Pancreas (tissue), 10 donors: ENCODE measurements around the gene ARVCF. TPM values are rescaled to one million over a fixed set of nuclear protein-coding genes. Genes with fewer than 3 reads are reported as not detected.

Source experiments
- ATAC-seq, 4 donors: fragments of 200-7000 bp; cut with Tn5 transposase; one replicate each; pipeline versions ENCODE4 v1.8.0 to v1.9.1; 2020; ENCODE audit warnings: mild to moderate bottlenecking in 4 of 4, moderate library complexity in 4 of 4
- DNase-seq, 6 donors: peaks; one replicate each; pipeline ENCODE4 v3.0.0-alpha.2; 2020
- FAIRE-seq: peaks from 2 replicates; lab custom pipeline; 2012; peaks lifted over from hg19 to GRCh38; lab: Jason Lieb, UNC
- H3K27ac ChIP-seq, 4 donors: fragments of 200-600 bp; sonication (generic); 1 replicate in 3 of 4; 2 replicates in 1 of 4; pipeline versions ENCODE4 v1.5.0 to v1.8.0; 2020
- H3K27me3 ChIP-seq, 4 donors: fragments of 200-600 bp; one replicate each; pipeline ENCODE4 v1.8.0; 2021
- H3K36me3 ChIP-seq, 3 donors: fragments of 200-600 bp; sonication (generic) in 1 of 3; one replicate each; pipeline versions ENCODE4 v1.5.0 to v1.8.0; 2020 to 2021
- H3K4me1 ChIP-seq, 3 donors: fragments of 200-600 bp; one replicate each; pipeline ENCODE4 v1.8.0; 2021
- H3K4me3 ChIP-seq, 4 donors: fragments of 200-600 bp; sonication (generic) in 2 of 4; one replicate each; pipeline versions ENCODE4 v1.5.0 to v1.8.0; 2020 to 2021
- H3K9me3 ChIP-seq, 4 donors: fragments of 200-600 bp; one replicate each; pipeline ENCODE4 v1.8.0; 2021
- CTCF ChIP-seq, 4 donors: fragments of 200-600 bp; sonication (generic) in 3 of 4; IDR thresholded peaks; one replicate each; pipeline versions ENCODE4 v1.5.0 to v1.8.0; 2021; ENCODE audit warnings: antibody characterized with exemption in 4 of 4
- WGBS, 2 donors: extraction: QIAGEN DNeasy Blood & Tissue Kit; methylation state at CpG; one replicate each; pipeline ENCODE4 v1.1.7; 2013; 5-methylcytosine and 5-hydroxymethylcytosine counted together
- intact Hi-C, 3 donors: fragments of 100-400 bp; cut with DNase I; formaldehyde crosslinking; loops; one replicate each; pipeline versions ENCODE4 v1.11.1 to v1.14.2; 2022
- polyA plus RNA-seq, 2 donors: library from polyadenylated mRNA; stranded (reverse); fragments of 200-250 nt; gene quantifications; one replicate each; pipeline ENCODE4 v1.2.3, GENCODE V29; 2013
- total RNA-seq, 6 donors: library from RNA; stranded (reverse); fragmentation: NEBNext Ultra II Directional in 4 of 6; extraction: Animal tissue kit (Norgen Biotek cat#: 25700) in 4 of 6; gene quantifications; one replicate each; pipeline versions ENCODE4 v1.2.1 to v1.2.4, GENCODE V29; 2021 to 2023
- donor health status: healthy with polysubstance abuse.
- donor health status: DM: no; HTN: no; CAD: no; lungs with moderate emphysema.
- donor health status: DM: no; HTN: no; CAD: no.
- donor health status: control.
- donor health status: control.
- donor health status: Bipolar disorder and iron deficiency.
- donor health status: DM: yes; HTN: yes; CAD: no.
- donor health status: DM: no; HTN: no; CAD: no.
- donor health status: DM: no; HTN: no; CAD: no.
- donor health status: DM: yes; HTN: yes; CAD: no.

Gene ARVCF
- total and polyA plus RNA-seq, 8 donors: 5.0 to 57.8 (median 13.0) TPM

GRCh38 chr22:19978748-19979147 lies 37.9 kb downstream of the ARVCF start:
- no peaks in the 10 kb centered on the region for H3K36me3 ChIP-seq
- H3K4me3 ChIP-seq: no peak overlapping the region
- intact Hi-C loops: loop anchor here in 2 of 3 donors (10.0 kb wide), 3 partner anchors 46 to 306 kb away; partner anchors contain the start of gene TANGO2 (in 1 of the 2)
- no peak for TF ChIP-seq CTCF (IDR thresholded peaks at IDR 0.05)
- ATAC-seq (no peak), FAIRE-seq (no peak), DNase-seq (no peak)
- H3K9me3 ChIP-seq: no peaks in the 10 kb centered on the region
- H3K27me3 ChIP-seq: no peaks in the 10 kb centered on the region
- WGBS, 2 donors: 94 to 96% methylated on average over 17 of the region's 17 CpGs
- H3K27ac ChIP-seq: no peak overlapping the region
- H3K4me1 ChIP-seq: no peaks in the 10 kb centered on the region

- WGBS, 2 donors: 90% methylated on average over 25 to 32 of the region's 32 CpGs
- H3K36me3 ChIP-seq: no peaks in the 10 kb centered on the region
- no peak for TF ChIP-seq CTCF (IDR thresholded peaks at IDR 0.05)
- intact Hi-C loops: loop anchor here in 2 of 3 donors (10.0 kb wide), 3 partner anchors 47 to 307 kb away; partner anchors contain the start of gene TANGO2 (in 1 of the 2)
- no peaks in the 10 kb centered on the region for H3K27me3 ChIP-seq
- H3K4me3 ChIP-seq: no peak overlapping the region
- H3K9me3 ChIP-seq: no peaks in the 10 kb centered on the region
- H3K4me1 ChIP-seq: no peaks in the 10 kb centered on the region
- FAIRE-seq (no peak), DNase-seq (no peak), ATAC-seq (no peak)
- no peak overlapping the region for H3K27ac ChIP-seq
Observed at GRCh38 chr22:19977296-19978243, 39.1 kb downstream of the ARVCF start.

- DNase-seq (no peak), FAIRE-seq (no peak), ATAC-seq (no peak)
- Histone ChIP-seq H3K27ac (no peak overlapping the region), H3K4me1 (no peaks in the 10 kb centered on the region), H3K36me3 (no peaks in the 10 kb centered on the region), H3K9me3 (no peaks in the 10 kb centered on the region), H3K4me3 (no peak overlapping the region), H3K27me3 (no peaks in the 10 kb centered on the region)
- TF ChIP-seq CTCF (IDR thresholded peaks at IDR 0.05): no peak
- 92 to 94% methylated on average over 3 of the region's 3 CpGs for WGBS, 2 donors
- intact Hi-C loops: loop anchor here in 2 of 3 donors (10.0 kb wide), 3 partner anchors 48 to 308 kb away; partner anchors contain the start of gene TANGO2 (in 1 of the 2)
Observed at GRCh38 chr22:19976671-19977070, 40.0 kb downstream of the ARVCF start.

- no peak for TF ChIP-seq CTCF (IDR thresholded peaks at IDR 0.05)
- H3K4me3 ChIP-seq: no peak overlapping the region
- DNase-seq: no peak
- H3K4me1 ChIP-seq: no peaks in the 10 kb centered on the region
- intact Hi-C loops: loop anchor here in 2 of 3 donors (10.0 kb wide), 3 partner anchors 49 to 309 kb away; partner anchors contain the start of gene TANGO2 (in 1 of the 2)
- 83 to 90% methylated on average over 4 of the region's 4 CpGs for WGBS, 2 donors
- no peak for FAIRE-seq
- H3K9me3 ChIP-seq: no peaks in the 10 kb centered on the region
- no peaks in the 10 kb centered on the region for H3K27me3 ChIP-seq
- no peaks in the 10 kb centered on the region for H3K36me3 ChIP-seq
- no peak for ATAC-seq
- no peak overlapping the region for H3K27ac ChIP-seq
Observed at GRCh38 chr22:19975707-19976035, 41.0 kb downstream of the ARVCF start.
